T47D (cell line): Measurements from ENCODE around the gene GOLIM4.
"Not testable (repeated sequence)": the region's sequence is repeated elsewhere in the genome, so short reads cannot be mapped to it uniquely, and the experiment has no call there.

Source experiments
- DNase-seq, 2 experiments: peaks; one replicate each; pipeline versions ENCODE4 v3.0.0 to v3.0.0-alpha.2; 2011 to 2012; ENCODE audit warnings: low read depth in 1 of 2, low spot score in 1 of 2
- JUND ChIP-seq: IDR thresholded peaks from 2 replicates; pipeline ENCODE4 v1.6.1; 2012; ENCODE audit warnings: low read depth
- in situ Hi-C: cut with HindIII; loops from 2 replicates; pipeline ENCODE4 v1.10.0; 2016; ENCODE audit warnings: low sequenced_read_pairs, low pct_unique_long_range_greater_than_20kb

The GOLIM4 gene

GRCh38 chr3:168095611-168096209 lies at the start of gene GOLIM4:
Gene GOLIM4, minus strand, starts transcription at chr3:168095924. Its CDS starts 639 bp downstream, at chr3:168095285.
- TF ChIP-seq JUND = no peak
- peak; percentile 95 to 99 for DNase-seq
- in situ Hi-C loops = no loop called here

GRCh38 chr3:168141405-168141998 lies 45.8 kb upstream of the GOLIM4 start:
- TF ChIP-seq JUND = no peak
- in situ Hi-C loops = no loop called here
- no peak for DNase-seq

GRCh38 chr3:168139947-168140346 lies 44.2 kb upstream of the GOLIM4 start:
- peak; percentile 65; the same call in 1 of the 2 replicates for TF ChIP-seq JUND
- in situ Hi-C loops = no loop called here
- DNase-seq = peak; percentile 28 to 97

- DNase-seq = no peak
- in situ Hi-C loops = no loop called here
- TF ChIP-seq JUND = no peak
Measured at GRCh38 chr3:168138421-168138820, 42.7 kb upstream of the GOLIM4 start.

- in situ Hi-C loops = no loop called here
- TF ChIP-seq JUND = no peak
- DNase-seq = no peak
Measured at GRCh38 chr3:168134931-168135330, 39.2 kb upstream of the GOLIM4 start.

GRCh38 chr3:168130250-168130649 lies 34.5 kb upstream of the GOLIM4 start:
- in situ Hi-C loops, DNase-seq: not testable (repeated sequence)

GRCh38 chr3:168128463-168128862 lies 32.7 kb upstream of the GOLIM4 start:
- in situ Hi-C loops, DNase-seq: not testable (repeated sequence)

GRCh38 chr3:168127466-168127865 lies 31.7 kb upstream of the GOLIM4 start:
- DNase-seq = no peak

GRCh38 chr3:168124791-168125190 lies 29.1 kb upstream of the GOLIM4 start:
- in situ Hi-C loops = no loop called here
- DNase-seq = no peak
- no peak for TF ChIP-seq JUND

More at GRCh38 chr3:168127466-168127865, 31.7 kb upstream of the GOLIM4 start:
- no peak for TF ChIP-seq JUND
- in situ Hi-C loops = no loop called here

GRCh38 chr3:168124291-168124690 lies 28.6 kb upstream of the GOLIM4 start:
- TF ChIP-seq JUND = no peak
- in situ Hi-C loops = no loop called here
- no peak for DNase-seq

- in situ Hi-C loops = no loop called here
- DNase-seq = no peak
- no peak for TF ChIP-seq JUND
Measured at GRCh38 chr3:168123201-168124176, 27.8 kb upstream of the GOLIM4 start.

GRCh38 chr3:168121184-168122017 lies 25.7 kb upstream of the GOLIM4 start:
- in situ Hi-C loops = no loop called here
- TF ChIP-seq JUND = no peak
- DNase-seq = peak in 1 of 2 experiments; percentile 67
